ENCODE measurements around the gene RNF115. TPM values are rescaled to one million over a fixed set of nuclear protein-coding genes. Genes with fewer than 3 reads are reported as not detected.

The RNF115 gene
- total RNA-seq, 1 experiment from 2014 or later, result 9.5 TPM

- ATAC-seq (no peak), DNase-seq (ENCODE audit: low read depth, low spot score) (no peak)
- CTCF ChIA-PET, result interaction anchor here (1.7 kb wide), 1 partner anchor 17 kb away, joined by 3 read pairs; the partner anchor contains the start of gene NUDT17
- RAD21 ChIA-PET (ENCODE audit: low non-redundant PET in 1 of 2, low total read pairs in 2 of 2, uncharacterized antibody in 2 of 2, unreplicated experiment in 2 of 2), result no interaction called here
- Histone ChIP-seq H3K9me2 (ENCODE audit: insufficient read depth) (no peaks in the 10 kb centered on the region), H3K4me3 (replicated peaks in 1 of 2; ENCODE audit: low read depth in 1 of 2, low read length in 2 of 2) (no peak overlapping the region), H3K79me2 (ENCODE audit: insufficient read depth, low read length) (peaks cover 31% of the 10 kb centered on the region), H3K27me3 (ENCODE audit: insufficient read depth, low read length) (no peaks in the 10 kb centered on the region), H2AFZ (ENCODE audit: low read depth, low read length, poor library complexity, severe bottlenecking) (no peak overlapping the region), H4K20me1 (ENCODE audit: insufficient read depth) (no peaks in the 10 kb centered on the region), H3K9me3 (ENCODE audit: control insufficient read depth in 1 of 2, insufficient read depth in 1 of 2, low read depth in 1 of 2, low read length in 2 of 2) (no peaks in the 10 kb centered on the region), H3K4me2 (ENCODE audit: low read length) (no peak overlapping the region), H3K4me1 (ENCODE audit: control insufficient read depth in 1 of 2, insufficient read depth in 2 of 2, low read length in 2 of 2) (peaks cover 2 to 7% of the 10 kb centered on the region in 2 experiments; a peak in 1 of 4 replicates), H3K27ac (ENCODE audit: low read depth, low read length) (no peak overlapping the region), H3K36me3 (ENCODE audit: control insufficient read depth in 1 of 2, insufficient read depth in 2 of 2, low read length in 2 of 2) (peaks cover 48 to 62% of the 10 kb centered on the region in 2 experiments), H3K9ac (ENCODE audit: low read length) (no peak overlapping the region)
- POLR2A ChIA-PET, result no interaction called here
- intact Hi-C loops (cut with micrococcal nuclease), result no loop called here
- TF ChIP-seq FOSL1 (IDR thresholded peaks at IDR 0.05; ENCODE audit: low read depth), result no peak
- no peak for TF ChIP-seq CEBPB (IDR thresholded peaks at IDR 0.05; ENCODE audit: low read depth)
- no peak for TF ChIP-seq YY1 (IDR thresholded peaks at IDR 0.05; ENCODE audit: extremely low read depth, insufficient replicate concordance, low read depth, low read length)
- TF ChIP-seq EZH2 (IDR thresholded peaks at IDR 0.05), result no peak
- no peak for TF ChIP-seq ZNF274 (IDR thresholded peaks at IDR 0.05; ENCODE audit: low read depth, low read length)
- no peak for TF ChIP-seq ZFX (IDR thresholded peaks at IDR 0.05)
- TF ChIP-seq TCF7L2 (IDR thresholded peaks at IDR 0.05; ENCODE audit: borderline replicate concordance, extremely low read depth, insufficient read depth, insufficient read length), result no peak
- no peak for TF ChIP-seq SRF (IDR thresholded peaks at IDR 0.05; ENCODE audit: low read depth)
- TF ChIP-seq EZH2phosphoT487 (IDR thresholded peaks at IDR 0.05; ENCODE audit: borderline replicate concordance), result no peak
- no peak for TF ChIP-seq ELF1 (IDR thresholded peaks at IDR 0.05; ENCODE audit: borderline replicate concordance, low read depth)
- BruUV-seq (replicated peaks), result no TSS peak
Observed at GRCh38 chr1:145828367-145829026, 4.6 kb upstream of the RNF115 start.

- Histone ChIP-seq H3K27me3 (ENCODE audit: insufficient read depth, low read length) (no peaks in the 10 kb centered on the region), H3K9me2 (ENCODE audit: insufficient read depth) (no peaks in the 10 kb centered on the region), H3K27ac (ENCODE audit: low read depth, low read length) (no peak overlapping the region), H3K9me3 (ENCODE audit: control insufficient read depth in 1 of 2, insufficient read depth in 1 of 2, low read depth in 1 of 2, low read length in 2 of 2) (no peaks in the 10 kb centered on the region), H3K9ac (ENCODE audit: low read length) (no peak overlapping the region), H3K4me1 (ENCODE audit: control insufficient read depth in 1 of 2, insufficient read depth in 2 of 2, low read length in 2 of 2) (peaks cover 2 to 7% of the 10 kb centered on the region in 2 experiments; a peak in 1 of 4 replicates), H3K4me2 (ENCODE audit: low read length) (no peak overlapping the region), H3K4me3 (replicated peaks in 1 of 2; ENCODE audit: low read depth in 1 of 2, low read length in 2 of 2) (no peak overlapping the region), H3K79me2 (ENCODE audit: insufficient read depth, low read length) (peaks cover 31% of the 10 kb centered on the region), H2AFZ (ENCODE audit: low read depth, low read length, poor library complexity, severe bottlenecking) (no peak overlapping the region), H3K36me3 (ENCODE audit: control insufficient read depth in 1 of 2, insufficient read depth in 2 of 2, low read length in 2 of 2) (peaks cover 45 to 56% of the 10 kb centered on the region in 2 experiments), H4K20me1 (ENCODE audit: insufficient read depth) (no peaks in the 10 kb centered on the region)
- ATAC-seq (no peak), DNase-seq (ENCODE audit: low read depth, low spot score) (no peak)
- BruUV-seq (replicated peaks), result no TSS peak
- ChIA-PET RAD21 (ENCODE audit: low non-redundant PET in 1 of 2, low total read pairs in 2 of 2, uncharacterized antibody in 2 of 2, unreplicated experiment in 2 of 2) (no interaction called here), CTCF (interaction anchor here (1.7 kb wide), 1 partner anchor 17 kb away, joined by 3 read pairs; the partner anchor contains the start of gene NUDT17), POLR2A (no interaction called here)
- intact Hi-C loops (cut with micrococcal nuclease), result no loop called here
- TF ChIP-seq ZFX (IDR thresholded peaks at IDR 0.05) (no peak), EGR1 (IDR thresholded peaks at IDR 0.05; ENCODE audit: low read depth) (no peak)
Observed at GRCh38 chr1:145827966-145828365, 4.1 kb upstream of the RNF115 start.

Data from HCT116 (cell line).